Thoracic aorta (tissue), 2 donors: ENCODE measurements around the gene UROC1. TPM values are rescaled to one million over a fixed set of nuclear protein-coding genes. Genes with fewer than 3 reads are reported as not detected.

ENCODE experiments used
- ATAC-seq: fragments of 150-250 bp; one replicate; pipeline ENCODE4 v1.8.0; 2017; ENCODE audit warnings: low read depth; ENCODE audit not compliant: insufficient number of reproducible peaks, low FRiP score
- DNase-seq: peaks from one replicate; pipeline ENCODE4 v3.0.0-alpha.2; 2020; ENCODE audit warnings: low spot score
- H3K27ac ChIP-seq, 2 donors: fragments of 200-600 bp; sonication (generic); 1 replicate in 1 of 2; 2 replicates in 1 of 2; pipeline ENCODE4 v1.5.1; 2016; ENCODE audit warnings: mild to moderate bottlenecking in 2 of 2, moderate library complexity in 2 of 2
- H3K27me3 ChIP-seq: fragments of 200-600 bp; sonication (generic); replicated peaks from 2 replicates; pipeline ENCODE4 v1.6.0; 2016; ENCODE audit warnings: mild to moderate bottlenecking; ENCODE audit not compliant: insufficient read depth
- H3K36me3 ChIP-seq: fragments of 200-600 bp; sonication (generic); one replicate; pipeline ENCODE4 v1.5.1; 2016
- H3K4me1 ChIP-seq, 2 donors: fragments of 200-600 bp; sonication (generic); 1 replicate in 1 of 2; 2 replicates in 1 of 2; pipeline versions ENCODE4 v1.5.1 to v1.6.0; 2016; ENCODE audit warnings: low read depth in 2 of 2, mild to moderate bottlenecking in 1 of 2; ENCODE audit not compliant: control insufficient read depth in 1 of 2
- H3K4me3 ChIP-seq: fragments of 200-600 bp; sonication (generic); 2 replicates; pipeline ENCODE4 v1.5.1; 2016; ENCODE audit warnings: mild to moderate bottlenecking
- H3K9me3 ChIP-seq: fragments of 200-600 bp; sonication (generic); 2 replicates; pipeline ENCODE4 v1.5.1; 2016
- total RNA-seq, 2 donors: library from RNA; depleted of rRNA; stranded (reverse); fragments of >200 nt; gene quantifications; one replicate each; pipeline versions ENCODE4 v1.1.0 to v1.2.3, GENCODE V29; 2016
- TF ChIP-seq, protein P1 (sequence below): fragments of 200-600 bp; sonication (generic); IDR thresholded peaks from one replicate; pipeline ENCODE4 v1.5.1; 2019; ENCODE audit warnings: antibody characterized with exemption

The UROC1 gene
- total RNA-seq, 2 donors from 2014 or later: not detected

DNA sequence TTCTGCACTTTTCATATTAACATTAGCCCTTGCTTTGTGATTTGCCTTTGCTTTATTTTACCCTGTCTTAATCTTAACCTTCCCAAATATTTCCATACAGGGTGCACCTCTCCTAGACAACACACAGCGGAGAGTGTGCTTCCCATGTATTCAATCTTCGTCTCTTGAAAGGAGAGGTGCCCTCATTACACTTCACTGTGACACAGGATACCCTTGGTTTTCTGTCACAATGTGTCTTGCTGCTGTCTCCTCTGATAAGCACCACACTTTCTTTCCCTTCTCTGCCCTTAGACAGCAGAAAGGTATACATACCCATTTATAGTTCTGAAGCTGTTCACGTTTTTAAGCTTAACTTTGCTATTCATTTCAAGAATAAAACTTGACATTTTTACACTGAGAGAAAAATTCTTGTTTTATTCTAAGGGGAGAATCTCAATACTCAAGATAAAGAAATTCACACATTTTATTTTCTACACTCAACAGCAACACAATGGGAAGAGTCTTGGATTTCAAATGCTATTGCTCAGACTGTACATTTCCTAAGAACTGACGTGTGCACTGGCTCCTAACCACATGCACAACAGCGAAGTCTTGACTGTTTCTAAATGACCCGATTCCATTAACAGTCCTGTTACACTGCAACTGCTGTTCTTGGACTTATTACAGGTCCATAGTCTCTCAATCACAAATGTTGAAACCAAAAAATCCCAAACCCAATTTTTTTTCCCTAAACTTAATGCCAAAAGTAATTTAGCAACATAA is 63.0 kb downstream of the UROC1 start:
- Histone ChIP-seq H3K4me1 (no peaks in the 10 kb centered on the region), H3K27ac (no peak overlapping the region), H3K9me3 (no peaks in the 10 kb centered on the region), H3K27me3 (no peaks in the 10 kb centered on the region), H3K36me3 (peaks cover 53% of the 10 kb centered on the region), H3K4me3 (no peak overlapping the region)
- DNase-seq (no peak), ATAC-seq (no peak)
- TF ChIP-seq, protein P1, sequence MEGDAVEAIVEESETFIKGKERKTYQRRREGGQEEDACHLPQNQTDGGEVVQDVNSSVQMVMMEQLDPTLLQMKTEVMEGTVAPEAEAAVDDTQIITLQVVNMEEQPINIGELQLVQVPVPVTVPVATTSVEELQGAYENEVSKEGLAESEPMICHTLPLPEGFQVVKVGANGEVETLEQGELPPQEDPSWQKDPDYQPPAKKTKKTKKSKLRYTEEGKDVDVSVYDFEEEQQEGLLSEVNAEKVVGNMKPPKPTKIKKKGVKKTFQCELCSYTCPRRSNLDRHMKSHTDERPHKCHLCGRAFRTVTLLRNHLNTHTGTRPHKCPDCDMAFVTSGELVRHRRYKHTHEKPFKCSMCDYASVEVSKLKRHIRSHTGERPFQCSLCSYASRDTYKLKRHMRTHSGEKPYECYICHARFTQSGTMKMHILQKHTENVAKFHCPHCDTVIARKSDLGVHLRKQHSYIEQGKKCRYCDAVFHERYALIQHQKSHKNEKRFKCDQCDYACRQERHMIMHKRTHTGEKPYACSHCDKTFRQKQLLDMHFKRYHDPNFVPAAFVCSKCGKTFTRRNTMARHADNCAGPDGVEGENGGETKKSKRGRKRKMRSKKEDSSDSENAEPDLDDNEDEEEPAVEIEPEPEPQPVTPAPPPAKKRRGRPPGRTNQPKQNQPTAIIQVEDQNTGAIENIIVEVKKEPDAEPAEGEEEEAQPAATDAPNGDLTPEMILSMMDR: no peak

DNA sequence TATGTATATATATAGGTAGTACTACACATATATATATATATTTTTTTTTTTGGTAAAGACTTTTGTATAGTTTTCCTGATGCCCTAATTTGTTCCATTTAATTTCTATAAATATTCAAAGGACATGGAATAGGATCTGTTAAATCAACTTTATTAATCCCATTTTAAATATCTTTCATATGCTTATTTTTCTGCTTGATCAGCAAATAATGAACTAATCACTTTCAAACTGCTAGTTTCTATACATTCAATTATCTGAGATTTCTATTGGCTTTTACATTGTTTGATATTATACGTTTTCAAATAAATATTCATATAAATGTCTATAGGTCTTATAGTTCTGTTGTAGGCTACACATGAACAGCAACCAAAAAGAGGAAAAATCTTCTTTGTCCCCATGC is 63.5 kb downstream of the UROC1 start:
- Histone ChIP-seq H3K27ac (no peak overlapping the region), H3K27me3 (no peaks in the 10 kb centered on the region), H3K4me3 (no peak overlapping the region), H3K9me3 (no peaks in the 10 kb centered on the region), H3K36me3 (peaks cover 49% of the 10 kb centered on the region), H3K4me1 (no peaks in the 10 kb centered on the region)
- TF ChIP-seq, protein P1: no peak
- DNase-seq (no peak), ATAC-seq (no peak)

DNA sequence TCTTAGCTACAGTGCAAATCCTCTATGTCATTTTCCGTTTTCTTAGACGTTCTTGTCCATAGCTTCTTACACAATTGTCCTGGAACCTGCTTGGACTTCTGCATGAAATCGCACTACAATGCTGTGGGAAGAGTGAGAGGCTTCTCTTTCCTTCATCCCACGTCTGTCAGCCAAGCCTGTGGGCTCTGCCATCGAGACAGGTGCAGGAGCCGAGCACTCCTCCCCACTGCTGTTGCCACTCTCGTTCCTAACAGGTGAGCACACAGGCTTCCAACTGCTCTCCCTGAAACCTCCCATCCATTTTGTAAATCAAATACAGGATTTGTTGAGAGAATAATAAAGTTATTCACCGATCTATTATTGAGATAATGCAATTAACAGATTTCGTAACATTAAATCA is 65.4 kb downstream of the UROC1 start:
- ATAC-seq: no peak
- H3K27me3 ChIP-seq: no peaks in the 10 kb centered on the region
- TF ChIP-seq, protein P1: no peak
- DNase-seq: no peak
- H3K4me1 ChIP-seq: no peaks in the 10 kb centered on the region
- no peak overlapping the region for H3K4me3 ChIP-seq
- no peak overlapping the region for H3K27ac ChIP-seq
- H3K9me3 ChIP-seq: no peaks in the 10 kb centered on the region
- H3K36me3 ChIP-seq: peaks cover 35% of the 10 kb centered on the region

DNA sequence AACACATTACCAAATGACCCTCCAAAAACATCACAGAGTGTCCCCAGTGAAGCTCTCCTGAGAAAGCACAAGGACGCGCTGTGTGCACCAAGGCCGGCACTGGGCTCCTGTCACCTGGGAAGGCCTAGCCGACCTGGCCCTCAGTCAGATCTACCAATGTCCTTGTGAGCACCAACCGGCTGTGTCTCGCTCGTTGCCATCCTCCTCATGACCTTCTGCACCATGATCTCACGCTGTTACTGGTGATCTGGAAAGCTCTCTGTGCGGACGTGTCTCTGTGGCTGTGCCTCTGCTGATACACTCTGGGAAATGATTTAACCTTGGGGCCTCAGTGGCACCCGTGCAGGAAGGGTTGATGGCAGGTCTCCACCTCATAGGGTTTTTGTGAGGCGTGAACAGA is 66.1 kb downstream of the UROC1 start:
- no peak overlapping the region for H3K4me3 ChIP-seq
- no peak for ATAC-seq
- H3K27me3 ChIP-seq: no peaks in the 10 kb centered on the region
- TF ChIP-seq, protein P1: no peak
- no peaks in the 10 kb centered on the region for H3K4me1 ChIP-seq
- H3K36me3 ChIP-seq: peaks cover 29% of the 10 kb centered on the region
- DNase-seq: no peak
- no peaks in the 10 kb centered on the region for H3K9me3 ChIP-seq
- H3K27ac ChIP-seq: no peak overlapping the region

DNA sequence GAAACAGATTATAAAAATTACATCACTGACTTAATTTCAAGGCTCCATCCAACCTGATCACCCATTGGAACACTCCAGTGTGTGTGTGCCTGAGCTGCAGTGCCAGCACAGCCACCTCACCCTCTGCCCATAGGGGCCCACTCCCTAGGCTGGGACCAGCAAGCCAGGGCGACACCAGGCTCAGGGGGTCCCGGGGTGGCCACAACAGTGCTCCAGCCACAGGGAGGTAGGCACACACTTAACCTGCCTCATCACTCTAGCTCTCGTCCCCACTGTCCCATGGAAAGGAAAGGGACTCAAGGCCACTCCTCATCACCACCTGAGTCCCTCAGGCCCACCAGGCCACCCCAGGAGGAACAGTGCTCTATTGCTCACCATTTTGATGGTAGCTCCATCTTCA is 66.8 kb downstream of the UROC1 start:
- DNase-seq (no peak), ATAC-seq (no peak)
- H3K9me3 ChIP-seq: no peaks in the 10 kb centered on the region
- H3K27ac ChIP-seq: no peak overlapping the region
- TF ChIP-seq, protein P1: no peak
- no peak overlapping the region for H3K4me3 ChIP-seq
- H3K36me3 ChIP-seq: peaks cover 26% of the 10 kb centered on the region
- H3K27me3 ChIP-seq: no peaks in the 10 kb centered on the region
- H3K4me1 ChIP-seq: no peaks in the 10 kb centered on the region
